Measurements from ENCODE around the gene GGTLC2.
"Not testable (repeated sequence)": the region's sequence is repeated elsewhere in the genome, so short reads cannot be mapped to it uniquely, and the experiment has no call there.

GGTLC2 gene

GRCh38 chr22:22644314-22644713 is at the start of gene GGTLC2:
Gene GGTLC2, plus strand, starts transcription at chr22:22644614. Its CDS starts 1,732 bp downstream, at chr22:22646346.
- DNase-seq (ENCODE audit: low spot score); in situ Hi-C loops (cut with MboI; ENCODE audit: low sequenced_read_pairs, unreplicated experiment): not testable (repeated sequence)

GRCh38 chr22:22595001-22595835 is 49.2 kb upstream of the GGTLC2 start:
- DNase-seq (ENCODE audit: low spot score), result no peak
- in situ Hi-C loops (cut with MboI; ENCODE audit: low sequenced_read_pairs, unreplicated experiment), result loop anchor here (25.0 kb wide), 1 partner anchor 92 kb away; no protein-coding TSS in a partner anchor
- no peak for TF ChIP-seq CTCF (IDR thresholded peaks at IDR 0.05; ENCODE audit: borderline replicate concordance, control extremely low read depth, extremely low read depth, insufficient read depth, missing control alignments)

GRCh38 chr22:22598144-22598543 is 46.3 kb upstream of the GGTLC2 start:
- no peak for DNase-seq (ENCODE audit: low spot score)
- in situ Hi-C loops (cut with MboI; ENCODE audit: low sequenced_read_pairs, unreplicated experiment), result loop anchor here (25.0 kb wide), 1 partner anchor 89 kb away; no protein-coding TSS in a partner anchor
- no peak for TF ChIP-seq CTCF (IDR thresholded peaks at IDR 0.05; ENCODE audit: borderline replicate concordance, control extremely low read depth, extremely low read depth, insufficient read depth, missing control alignments)

- in situ Hi-C loops (cut with MboI; ENCODE audit: low sequenced_read_pairs, unreplicated experiment), result loop anchor here (25.0 kb wide), 1 partner anchor 88 kb away; no protein-coding TSS in a partner anchor
- TF ChIP-seq CTCF (IDR thresholded peaks at IDR 0.05; ENCODE audit: borderline replicate concordance, control extremely low read depth, extremely low read depth, insufficient read depth, missing control alignments), result no peak
- no peak for DNase-seq (ENCODE audit: low spot score)
These were observed 45.2 kb upstream of the GGTLC2 start for GRCh38 chr22:22599248-22599647.

- TF ChIP-seq CTCF (IDR thresholded peaks at IDR 0.05; ENCODE audit: borderline replicate concordance, control extremely low read depth, extremely low read depth, insufficient read depth, missing control alignments), result no peak
- DNase-seq (ENCODE audit: low spot score), result no peak
- in situ Hi-C loops (cut with MboI; ENCODE audit: low sequenced_read_pairs, unreplicated experiment), result no loop called here
These were observed 43.7 kb upstream of the GGTLC2 start for GRCh38 chr22:22600531-22601261.

DNA sequence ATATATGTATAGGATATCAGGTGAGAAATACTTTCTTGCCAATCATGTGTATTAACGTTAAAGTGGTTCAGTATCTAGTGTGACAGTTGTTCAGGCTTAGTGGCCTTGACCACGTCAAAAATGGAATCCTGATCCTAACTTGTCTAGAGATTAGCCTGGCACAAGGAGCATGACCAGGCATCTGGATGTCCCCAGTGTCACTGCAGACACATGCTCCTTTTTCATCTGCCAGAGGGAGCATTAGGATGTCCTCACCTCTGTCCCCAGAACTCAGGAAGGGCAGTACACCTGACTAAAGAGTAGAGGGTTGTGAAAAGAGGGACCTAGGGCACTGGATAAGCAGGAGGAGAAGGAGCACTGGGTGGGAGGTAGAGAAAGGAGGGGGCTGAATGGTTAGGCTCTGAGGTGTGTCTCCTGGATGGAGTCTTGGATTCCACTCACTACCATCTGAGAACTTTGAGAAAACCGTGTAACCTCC is 40.9 kb upstream of the GGTLC2 start:
- in situ Hi-C loops (cut with MboI; ENCODE audit: low sequenced_read_pairs, unreplicated experiment), result no loop called here
- DNase-seq (ENCODE audit: low spot score), result no peak
- no peak for TF ChIP-seq CTCF (IDR thresholded peaks at IDR 0.05; ENCODE audit: borderline replicate concordance, control extremely low read depth, extremely low read depth, insufficient read depth, missing control alignments)

Measured in GM13976 (cell line).